ENCODE results near the gene DARS1.

Gene DARS1

GRCh38 chr2:135903650-135904049 lies 81.8 kb downstream of the DARS1 start:
- no peaks in the 10 kb centered on the region for H4K20me1 ChIP-seq (ENCODE audit: insufficient read depth, low read length, poor library complexity, severe bottlenecking)
- no peaks in the 10 kb centered on the region for H3K4me1 ChIP-seq (ENCODE audit: insufficient read depth, low read length, poor library complexity, severe bottlenecking)
- H3K79me2 ChIP-seq (ENCODE audit: insufficient read depth, low read length), result no peaks in the 10 kb centered on the region
- H3K4me2 ChIP-seq (ENCODE audit: low read depth, low read length, poor library complexity, severe bottlenecking), result no peak overlapping the region
- H2AFZ ChIP-seq (ENCODE audit: low read length), result no peak overlapping the region
- H3K9me3 ChIP-seq (ENCODE audit: insufficient read depth, low read depth, low read length), result no peaks in the 10 kb centered on the region
- H3K36me3 ChIP-seq (ENCODE audit: insufficient read depth, low read length), result peaks cover 28% of the 10 kb centered on the region; the same call in 1 of the 2 replicates
- no peaks in the 10 kb centered on the region for H3K27me3 ChIP-seq (ENCODE audit: insufficient read depth, low read length, poor library complexity, severe bottlenecking)
- H3K9ac ChIP-seq (ENCODE audit: low read depth, low read length, poor library complexity, severe bottlenecking), result no peak overlapping the region
- H3K9me2 ChIP-seq (replicated peaks; ENCODE audit: low read depth, low read length), result no peaks in the 10 kb centered on the region
- 0 out of 2 replicates have a peak, but pooled peaks cover 2% of the 10 kb centered on the region for H3F3A ChIP-seq (ENCODE audit: low read depth)
- H3K4me3 ChIP-seq (ENCODE audit: low read length, poor library complexity, severe bottlenecking), result no peak overlapping the region
- TF ChIP-seq, protein P1, sequence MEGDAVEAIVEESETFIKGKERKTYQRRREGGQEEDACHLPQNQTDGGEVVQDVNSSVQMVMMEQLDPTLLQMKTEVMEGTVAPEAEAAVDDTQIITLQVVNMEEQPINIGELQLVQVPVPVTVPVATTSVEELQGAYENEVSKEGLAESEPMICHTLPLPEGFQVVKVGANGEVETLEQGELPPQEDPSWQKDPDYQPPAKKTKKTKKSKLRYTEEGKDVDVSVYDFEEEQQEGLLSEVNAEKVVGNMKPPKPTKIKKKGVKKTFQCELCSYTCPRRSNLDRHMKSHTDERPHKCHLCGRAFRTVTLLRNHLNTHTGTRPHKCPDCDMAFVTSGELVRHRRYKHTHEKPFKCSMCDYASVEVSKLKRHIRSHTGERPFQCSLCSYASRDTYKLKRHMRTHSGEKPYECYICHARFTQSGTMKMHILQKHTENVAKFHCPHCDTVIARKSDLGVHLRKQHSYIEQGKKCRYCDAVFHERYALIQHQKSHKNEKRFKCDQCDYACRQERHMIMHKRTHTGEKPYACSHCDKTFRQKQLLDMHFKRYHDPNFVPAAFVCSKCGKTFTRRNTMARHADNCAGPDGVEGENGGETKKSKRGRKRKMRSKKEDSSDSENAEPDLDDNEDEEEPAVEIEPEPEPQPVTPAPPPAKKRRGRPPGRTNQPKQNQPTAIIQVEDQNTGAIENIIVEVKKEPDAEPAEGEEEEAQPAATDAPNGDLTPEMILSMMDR (conservative IDR thresholded peaks at IDR 0.05; ENCODE audit: low read length), result no peak
- TF ChIP-seq EZH2phosphoT487 (IDR thresholded peaks at IDR 0.05; ENCODE audit: borderline replicate concordance), result no peak

GRCh38 chr2:135899567-135899966 lies 85.9 kb downstream of the DARS1 start:
- Histone ChIP-seq H3K9me3 (ENCODE audit: insufficient read depth, low read depth, low read length) (no peaks in the 10 kb centered on the region), H3K79me2 (ENCODE audit: insufficient read depth, low read length) (no peaks in the 10 kb centered on the region), H3F3A (ENCODE audit: low read depth) (no peaks in the 10 kb centered on the region), H3K4me2 (ENCODE audit: low read depth, low read length, poor library complexity, severe bottlenecking) (no peak overlapping the region), H2AFZ (ENCODE audit: low read length) (no peak overlapping the region), H3K9ac (ENCODE audit: low read depth, low read length, poor library complexity, severe bottlenecking) (no peak overlapping the region), H3K4me3 (ENCODE audit: low read length, poor library complexity, severe bottlenecking) (no peak overlapping the region), H4K20me1 (ENCODE audit: insufficient read depth, low read length, poor library complexity, severe bottlenecking) (no peaks in the 10 kb centered on the region), H3K36me3 (ENCODE audit: insufficient read depth, low read length) (no peaks in the 10 kb centered on the region), H3K4me1 (ENCODE audit: insufficient read depth, low read length, poor library complexity, severe bottlenecking) (no peaks in the 10 kb centered on the region), H3K27me3 (ENCODE audit: insufficient read depth, low read length, poor library complexity, severe bottlenecking) (no peaks in the 10 kb centered on the region), H3K9me2 (replicated peaks; ENCODE audit: low read depth, low read length) (no peaks in the 10 kb centered on the region)
- no peak for TF ChIP-seq EZH2phosphoT487 (IDR thresholded peaks at IDR 0.05; ENCODE audit: borderline replicate concordance)
- TF ChIP-seq, protein P1 (conservative IDR thresholded peaks at IDR 0.05; ENCODE audit: low read length), result no peak

- Histone ChIP-seq H3K4me3 (ENCODE audit: low read length, poor library complexity, severe bottlenecking) (no peak overlapping the region), H2AFZ (ENCODE audit: low read length) (no peak overlapping the region), H3K79me2 (ENCODE audit: insufficient read depth, low read length) (no peaks in the 10 kb centered on the region), H4K20me1 (ENCODE audit: insufficient read depth, low read length, poor library complexity, severe bottlenecking) (no peaks in the 10 kb centered on the region), H3K27me3 (ENCODE audit: insufficient read depth, low read length, poor library complexity, severe bottlenecking) (no peaks in the 10 kb centered on the region), H3K9me3 (ENCODE audit: insufficient read depth, low read depth, low read length) (no peaks in the 10 kb centered on the region), H3K36me3 (ENCODE audit: insufficient read depth, low read length) (no peaks in the 10 kb centered on the region), H3K9ac (ENCODE audit: low read depth, low read length, poor library complexity, severe bottlenecking) (no peak overlapping the region), H3K9me2 (replicated peaks; ENCODE audit: low read depth, low read length) (no peaks in the 10 kb centered on the region), H3F3A (ENCODE audit: low read depth) (no peaks in the 10 kb centered on the region), H3K4me1 (ENCODE audit: insufficient read depth, low read length, poor library complexity, severe bottlenecking) (no peaks in the 10 kb centered on the region), H3K4me2 (ENCODE audit: low read depth, low read length, poor library complexity, severe bottlenecking) (no peak overlapping the region)
- TF ChIP-seq, protein P1 (conservative IDR thresholded peaks at IDR 0.05; ENCODE audit: low read length), result no peak
- no peak for TF ChIP-seq EZH2phosphoT487 (IDR thresholded peaks at IDR 0.05; ENCODE audit: borderline replicate concordance)
Measured at GRCh38 chr2:135898234-135898786, 87.1 kb downstream of the DARS1 start.
